GM18519 (cell line): ENCODE results near the gene PATL1.
"Not testable (repeated sequence)": the region's sequence is repeated elsewhere in the genome, so short reads cannot be mapped to it uniquely, and the experiment has no call there.

Source experiments
- ATAC-seq: cut with Tn5 transposase; IDR thresholded peaks from one replicate; pipeline ENCODE4 v1.9.1; 2021; ENCODE audit warnings: mild to moderate bottlenecking, moderate library complexity; ENCODE audit not compliant: unreplicated experiment, low FRiP score

The PATL1 gene

GRCh38 chr11:59674291-59674690 lies 5.5 kb upstream of the PATL1 start:
- no peak for ATAC-seq

GRCh38 chr11:59673291-59673690 lies 4.5 kb upstream of the PATL1 start:
- no peak for ATAC-seq

- ATAC-seq = no peak
Observed at GRCh38 chr11:59671471-59671870, 2.6 kb upstream of the PATL1 start.

- ATAC-seq = no peak
Observed at GRCh38 chr11:59669611-59670009, 773 bp upstream of the PATL1 start.

- ATAC-seq = no peak
Observed at GRCh38 chr11:59668188-59668949, 468 bp downstream of the PATL1 start.

GRCh38 chr11:59667812-59668187 lies 1.0 kb downstream of the PATL1 start:
- no peak for ATAC-seq

GRCh38 chr11:59666969-59667368 lies 1.9 kb downstream of the PATL1 start:
- ATAC-seq = no peak

GRCh38 chr11:59660621-59661020 lies 8.2 kb downstream of the PATL1 start:
- ATAC-seq = no peak

GRCh38 chr11:59659981-59660380 lies 8.9 kb downstream of the PATL1 start:
- no peak for ATAC-seq

GRCh38 chr11:59658036-59658435 lies 10.8 kb downstream of the PATL1 start:
- ATAC-seq = no peak

GRCh38 chr11:59654893-59655292 lies 13.9 kb downstream of the PATL1 start:
- no peak for ATAC-seq

GRCh38 chr11:59647245-59647980 lies 21.4 kb downstream of the PATL1 start:
- no peak for ATAC-seq

GRCh38 chr11:59644528-59644927 lies 24.3 kb downstream of the PATL1 start:
- no peak for ATAC-seq

GRCh38 chr11:59643390-59643789 lies 25.4 kb downstream of the PATL1 start:
- ATAC-seq = no peak

- ATAC-seq = no peak
Observed at GRCh38 chr11:59641156-59641555, 27.7 kb downstream of the PATL1 start.

- no peak for ATAC-seq
Observed at GRCh38 chr11:59630493-59630892, 38.3 kb downstream of the PATL1 start.

- no peak for ATAC-seq
Observed at GRCh38 chr11:59629996-59630395, 38.8 kb downstream of the PATL1 start.

- not testable (repeated sequence) for ATAC-seq
Observed at GRCh38 chr11:59626969-59627368, 41.9 kb downstream of the PATL1 start.

GRCh38 chr11:59625703-59626102 lies 43.1 kb downstream of the PATL1 start:
- no peak for ATAC-seq

GRCh38 chr11:59617876-59618275 lies 51.0 kb downstream of the PATL1 start:
- ATAC-seq = no peak

GRCh38 chr11:59616396-59616982 lies 52.3 kb downstream of the PATL1 start:
- no peak for ATAC-seq
